Neural progenitor cell (in vitro differentiated cells): ENCODE data around the gene SEC14L1.

Source experiments
- CTCF ChIP-seq: fragments of 200-600 bp; sonication (generic); IDR thresholded peaks from 2 replicates; pipeline ENCODE4 v1.5.1; 2017; ENCODE audit warnings: antibody characterized with exemption, mild to moderate bottlenecking
- EZH2 ChIP-seq: fragments of 200-600 bp; sonication (generic); IDR thresholded peaks from 2 replicates; pipeline ENCODE4 v1.6.1; 2017; ENCODE audit warnings: antibody characterized with exemption, mild to moderate bottlenecking, moderate library complexity
- EZH2phosphoT487 ChIP-seq: fragments of 200-600 bp; sonication (generic); IDR thresholded peaks from 2 replicates; pipeline ENCODE4 v1.6.1; 2017; ENCODE audit warnings: antibody characterized with exemption

DNA sequence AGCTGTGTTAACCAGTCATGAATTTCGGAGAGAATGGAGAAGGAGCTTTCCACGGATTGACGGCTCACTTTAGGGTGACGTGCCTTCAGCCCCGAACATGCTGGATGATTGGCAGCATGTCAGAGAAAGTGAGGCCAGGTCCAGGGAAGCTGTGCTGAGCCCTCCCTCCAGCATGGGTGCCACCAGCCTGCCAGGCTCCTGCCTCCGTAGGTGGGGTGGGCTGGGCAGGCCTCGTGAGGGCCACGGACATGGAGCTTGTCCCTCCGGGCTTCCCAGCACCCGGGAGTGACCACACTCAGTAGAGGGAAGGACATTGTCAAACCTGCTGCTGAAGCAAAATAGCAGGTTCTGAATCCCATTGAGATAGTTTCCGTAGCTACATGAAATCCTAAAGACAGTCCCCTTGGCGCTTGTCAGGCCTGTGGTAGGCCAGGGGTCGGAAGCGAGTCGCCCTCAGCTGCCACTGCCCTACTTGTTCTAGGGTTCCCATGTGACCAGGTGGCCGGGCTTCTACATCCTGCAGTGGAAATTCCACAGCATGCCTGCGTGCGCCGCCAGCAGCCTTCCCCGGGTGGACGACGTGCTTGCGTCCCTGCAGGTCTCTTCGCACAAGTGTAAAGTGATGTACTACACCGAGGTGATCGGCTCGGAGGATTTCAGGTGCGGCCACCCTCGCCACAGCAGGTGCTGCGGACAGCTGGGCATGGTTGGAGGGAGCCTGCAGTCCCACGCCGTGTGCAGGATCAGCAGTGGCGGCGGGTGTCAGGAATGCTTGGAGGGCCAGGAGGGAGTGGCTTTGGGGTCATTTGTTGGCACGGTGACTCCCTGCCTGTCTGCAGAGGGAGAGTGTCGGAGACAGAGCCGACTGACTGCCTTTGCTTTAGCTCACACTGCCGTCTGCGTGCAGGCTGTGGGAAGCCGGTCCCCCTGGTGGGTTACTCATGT is 72.3 kb downstream of the SEC14L1 start:
- TF ChIP-seq EZH2 (no peak), CTCF (no peak), EZH2phosphoT487 (no peak)
